ENCODE measurements around the gene EIF2S3B.
"Not testable (repeated sequence)": the region's sequence is repeated elsewhere in the genome, so short reads cannot be mapped to it uniquely, and the experiment has no call there.

Gene EIF2S3B

DNA sequence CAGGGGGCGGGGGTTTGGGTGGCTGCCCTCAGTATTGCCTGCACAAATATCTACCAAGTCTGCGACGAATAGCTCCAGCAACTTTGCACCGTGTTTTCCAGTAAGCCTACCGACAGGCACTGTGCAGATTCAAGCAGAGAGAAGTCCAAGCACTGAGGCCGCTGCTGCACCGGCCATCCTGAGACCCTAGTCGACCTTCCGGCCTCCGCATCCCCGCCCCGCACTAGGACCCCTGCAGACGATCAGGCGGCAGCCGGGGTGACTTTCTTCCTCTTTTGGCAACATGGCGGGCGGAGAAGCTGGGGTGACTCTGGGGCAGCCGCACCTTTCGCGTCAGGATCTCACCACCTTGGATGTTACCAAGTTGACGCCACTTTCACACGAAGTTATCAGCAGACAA lies at the start of gene EIF2S3B:
Gene EIF2S3B, plus strand, starts transcription at position 271 of the 400 bp plus-strand sequence. Its CDS starts 13 bp downstream, at position 284.
- no peak for DNase-seq

DNA sequence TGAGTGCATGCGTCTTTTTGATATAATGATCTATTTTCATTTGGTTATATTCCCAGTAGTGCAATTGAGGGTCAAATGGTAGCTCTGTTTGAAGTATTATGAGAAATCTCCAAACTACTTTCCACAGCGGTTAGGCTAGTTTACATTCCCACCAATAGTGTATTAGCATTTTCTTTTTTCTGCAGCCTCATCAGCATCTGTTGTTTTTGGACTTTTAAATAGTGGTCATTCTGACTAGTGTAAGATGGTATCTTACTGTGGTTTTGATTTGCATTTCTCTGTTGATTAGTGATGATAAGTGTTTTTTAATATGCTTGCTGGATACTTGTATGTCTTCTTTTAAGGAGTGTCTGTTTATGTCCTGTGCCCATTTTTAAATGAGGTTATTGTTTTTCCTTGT lies 48.8 kb upstream of the EIF2S3B start:
- no peak for DNase-seq

DNA sequence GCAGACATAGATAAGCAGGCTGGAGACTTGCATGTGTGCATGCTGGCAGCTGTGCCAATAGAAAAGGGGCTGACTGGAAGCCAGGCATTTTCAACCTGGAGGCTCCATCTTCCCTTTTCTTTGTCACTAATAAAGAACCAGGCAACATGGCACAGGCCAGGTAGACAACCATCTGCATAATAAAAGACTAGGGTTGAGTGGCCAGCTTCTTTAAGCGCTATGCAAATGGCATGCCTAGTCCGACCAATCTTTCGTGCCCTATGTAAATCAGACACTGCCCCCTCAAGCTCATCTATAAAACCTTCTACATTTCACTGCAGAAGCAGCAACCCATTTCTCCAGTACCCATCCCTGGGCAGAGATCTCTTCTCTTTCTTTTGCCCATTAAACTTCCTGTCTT lies 47.9 kb upstream of the EIF2S3B start:
- no peak for DNase-seq

DNA sequence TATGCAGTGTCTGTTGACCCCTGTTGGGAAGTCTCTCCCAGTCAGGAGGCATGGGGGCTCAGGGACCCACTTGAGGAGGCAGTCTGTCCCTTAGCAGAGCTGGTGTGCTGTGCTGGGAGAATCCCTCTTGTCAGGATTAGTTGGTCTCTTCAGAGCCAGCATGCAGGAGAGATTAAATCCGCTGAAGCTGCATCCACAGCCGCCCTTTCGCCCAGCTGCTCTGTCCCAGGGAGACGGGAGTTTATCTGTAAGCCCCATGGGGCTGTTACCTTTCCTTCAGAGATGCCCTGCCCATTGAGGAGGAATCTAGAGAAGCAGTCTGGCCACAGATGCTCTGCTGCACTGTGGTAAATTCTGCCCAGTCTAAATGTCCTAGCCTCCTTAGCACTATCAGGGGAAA lies 39.4 kb upstream of the EIF2S3B start:
- peak; percentile 43 to 88 for DNase-seq

DNA sequence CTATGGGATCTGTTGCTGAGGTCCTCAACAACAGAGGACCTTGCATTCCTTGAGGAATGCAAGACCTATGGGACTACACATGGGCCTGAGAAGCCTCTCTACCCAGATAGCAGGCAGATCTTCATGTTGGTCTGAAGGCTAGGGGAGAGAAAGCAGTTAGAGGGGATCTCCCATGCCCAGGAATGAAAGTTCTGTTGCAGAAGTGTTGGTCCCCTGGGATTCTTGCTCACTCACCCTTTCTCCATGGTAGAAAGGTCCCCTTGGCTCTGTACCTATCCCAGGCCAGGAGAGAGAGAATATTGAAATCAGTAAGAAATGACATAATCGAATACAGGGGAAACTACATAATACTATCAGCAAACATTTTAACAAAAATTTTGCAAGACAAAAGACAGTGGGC lies 36.0 kb upstream of the EIF2S3B start:
- no peak for DNase-seq

DNA sequence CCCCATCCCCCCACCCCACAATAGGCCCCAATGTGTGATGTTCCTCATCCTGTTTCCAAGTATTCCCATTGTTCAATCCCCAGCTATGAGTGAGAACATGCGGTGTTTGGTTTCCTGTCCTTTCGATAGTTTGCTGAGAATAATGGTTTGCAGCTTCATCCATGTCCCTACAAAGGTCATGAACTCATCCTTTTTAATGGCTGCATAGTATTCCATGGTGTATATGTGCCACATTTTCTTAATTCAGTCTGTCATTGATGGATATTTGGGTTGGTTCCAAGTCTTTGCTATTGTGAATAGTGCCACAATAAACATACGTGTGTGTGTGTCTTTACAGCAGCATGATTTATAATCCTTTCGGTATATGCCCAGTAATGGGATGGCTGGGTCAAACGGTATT lies 32.9 kb upstream of the EIF2S3B start:
- DNase-seq: not testable (repeated sequence)

DNA sequence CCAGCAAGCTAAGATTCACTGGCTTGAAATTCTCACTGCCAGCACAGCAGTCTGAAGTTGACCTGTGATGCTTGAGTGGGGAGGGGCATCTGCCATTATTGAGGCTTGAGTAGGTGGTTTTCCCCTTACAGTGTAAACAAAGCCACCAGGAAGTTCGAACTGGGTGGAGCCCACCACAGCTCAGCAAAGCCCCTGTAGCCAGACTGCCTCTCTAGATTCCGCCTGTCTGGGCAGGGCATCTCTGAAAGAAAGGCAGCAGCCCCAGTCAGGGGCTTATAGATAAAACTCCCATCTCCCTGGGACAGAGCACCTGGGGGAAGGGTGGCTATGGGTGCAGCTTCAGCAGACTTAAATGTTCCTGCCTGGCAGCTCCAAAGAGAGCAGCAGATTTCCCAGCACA lies 23.8 kb upstream of the EIF2S3B start:
- DNase-seq: not testable (repeated sequence)

DNA sequence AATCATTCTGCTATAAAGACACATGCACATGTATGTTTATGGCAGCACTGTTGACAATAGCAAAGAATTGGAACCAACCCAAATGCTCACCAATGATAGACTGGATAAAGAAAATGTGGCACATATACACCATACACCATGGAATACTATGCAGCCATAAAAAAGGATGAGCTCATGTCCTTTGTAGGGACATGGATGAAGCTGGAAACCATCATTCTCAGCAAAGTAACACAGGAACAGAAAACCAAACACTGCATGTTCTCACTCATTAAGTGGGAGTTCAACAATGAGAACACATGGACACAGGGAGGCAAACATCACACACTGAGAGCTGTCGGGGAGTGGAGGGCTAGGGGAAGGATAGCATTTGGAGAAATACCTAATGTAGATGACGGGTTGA lies 18.4 kb upstream of the EIF2S3B start:
- not testable (repeated sequence) for DNase-seq

DNA sequence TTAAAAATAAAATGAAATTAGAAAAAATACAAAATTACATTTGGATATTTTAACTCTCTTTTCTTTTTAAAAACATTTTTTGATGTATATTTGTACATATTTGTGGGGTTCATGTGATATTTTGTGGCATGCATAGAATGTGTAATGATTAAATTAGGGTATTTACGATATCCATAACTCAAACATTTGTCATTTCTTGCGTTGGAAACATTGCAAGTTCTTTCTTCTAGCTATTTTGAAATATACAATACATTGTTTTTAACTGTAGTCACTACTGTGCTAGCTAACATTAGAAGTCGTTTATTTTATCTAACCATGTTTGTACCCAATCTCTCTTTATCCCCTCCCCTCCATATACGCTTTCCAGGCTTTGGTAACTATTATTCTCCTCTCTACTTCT lies 13.9 kb upstream of the EIF2S3B start:
- DNase-seq: no peak

DNA sequence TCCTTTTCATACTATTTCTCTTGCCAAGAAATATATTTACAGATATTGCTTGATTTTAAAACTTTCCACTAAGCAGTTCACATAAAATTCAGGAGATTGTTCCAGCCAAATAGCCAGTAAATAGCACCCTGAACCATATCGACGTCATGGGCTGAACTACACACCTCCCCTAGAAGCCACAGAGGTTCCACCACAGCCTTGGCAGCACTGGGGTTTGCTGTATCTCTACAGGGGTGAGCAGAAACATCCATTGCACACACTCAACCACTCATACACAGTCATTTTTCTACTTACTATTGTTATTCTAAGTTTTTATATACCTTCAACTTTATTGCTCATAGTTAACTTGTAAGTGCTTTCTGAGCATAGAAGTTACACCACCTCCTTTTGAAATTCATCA lies 8.1 kb upstream of the EIF2S3B start:
- no peak for DNase-seq

DNA sequence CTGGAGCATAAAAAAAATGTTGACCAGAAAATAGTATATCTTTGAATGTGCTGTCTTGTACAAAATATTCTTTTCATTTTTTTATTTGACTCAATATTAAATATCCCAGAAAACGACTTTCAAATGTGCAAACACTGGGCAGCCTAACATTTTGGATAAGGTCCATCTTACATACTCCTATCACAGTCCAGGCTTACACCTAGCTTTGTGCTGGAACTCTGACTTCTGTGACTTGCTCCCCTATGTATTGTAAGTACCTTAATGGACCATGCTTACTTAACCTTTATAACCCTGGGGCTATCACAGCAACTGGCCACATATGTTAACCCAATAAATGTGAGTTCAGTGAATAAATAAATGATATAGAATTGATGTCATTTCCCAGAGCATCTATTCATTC lies 7.6 kb upstream of the EIF2S3B start:
- DNase-seq: no peak

DNA sequence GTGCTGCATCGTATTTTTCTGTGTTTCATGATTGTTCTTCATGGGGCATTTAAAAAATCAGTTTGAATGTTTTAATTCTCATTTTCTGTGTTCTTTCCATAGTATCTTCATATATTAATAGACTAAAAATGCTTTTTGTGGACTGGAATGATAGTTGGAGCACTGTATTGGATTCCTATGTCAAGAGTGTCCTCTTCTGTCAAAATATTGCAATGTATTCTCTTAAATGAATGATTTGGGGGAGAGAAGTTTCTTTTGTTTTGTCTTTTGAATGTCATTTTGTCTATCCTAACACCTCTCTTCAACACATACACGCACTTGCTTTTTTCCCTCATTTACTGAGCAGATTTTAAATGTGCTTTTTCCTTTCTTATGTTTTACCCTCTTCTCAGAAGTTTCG lies 4.7 kb upstream of the EIF2S3B start:
- no peak for DNase-seq

DNA sequence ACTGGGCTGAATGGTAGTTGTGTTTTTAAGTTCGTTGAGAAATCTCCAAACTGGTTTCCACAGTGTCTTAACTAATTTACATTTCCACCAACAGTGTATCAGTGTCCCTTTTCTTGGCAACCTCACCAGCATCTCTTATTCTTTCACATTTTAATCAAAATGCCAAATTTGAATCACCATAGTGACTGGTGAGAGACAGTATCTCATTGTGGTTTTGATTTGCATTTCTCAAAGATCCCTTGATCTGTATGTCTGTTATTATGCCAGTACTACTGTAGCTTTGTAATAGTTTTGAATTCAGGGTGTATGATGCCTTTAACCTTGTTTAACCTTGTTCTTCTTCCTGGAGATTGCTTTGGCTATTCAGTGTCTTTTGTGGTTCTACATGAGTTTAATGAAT lies 2.2 kb upstream of the EIF2S3B start:
- DNase-seq: no peak

DNA sequence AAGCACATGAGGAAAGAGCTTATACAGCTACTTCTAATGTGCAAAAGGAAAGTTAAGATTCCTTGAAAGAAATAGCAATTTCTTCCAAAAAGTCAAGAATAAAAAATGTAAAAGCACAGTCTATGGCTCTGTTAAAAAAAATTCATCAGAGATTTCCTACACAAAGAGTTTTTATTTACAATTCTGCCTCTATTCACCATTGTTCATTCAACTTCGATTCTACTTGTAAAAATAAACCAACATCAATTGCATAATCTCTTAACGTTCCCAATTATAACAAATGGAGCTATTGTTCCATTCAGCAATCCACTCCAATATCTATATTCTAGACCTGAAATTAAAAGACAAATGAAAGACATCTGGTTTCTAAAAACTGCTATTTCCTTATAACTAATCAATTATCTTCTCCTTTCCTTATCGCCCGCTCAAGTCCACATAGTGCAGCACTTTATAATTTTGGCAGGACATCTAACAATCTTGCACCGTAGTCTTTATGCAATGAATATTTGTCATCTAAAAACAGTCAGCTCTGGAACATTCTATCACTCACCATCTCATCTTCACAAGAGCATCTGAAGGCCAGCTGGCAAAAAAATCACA lies 6.2 kb downstream of the EIF2S3B start:
- no peak for DNase-seq

DNA sequence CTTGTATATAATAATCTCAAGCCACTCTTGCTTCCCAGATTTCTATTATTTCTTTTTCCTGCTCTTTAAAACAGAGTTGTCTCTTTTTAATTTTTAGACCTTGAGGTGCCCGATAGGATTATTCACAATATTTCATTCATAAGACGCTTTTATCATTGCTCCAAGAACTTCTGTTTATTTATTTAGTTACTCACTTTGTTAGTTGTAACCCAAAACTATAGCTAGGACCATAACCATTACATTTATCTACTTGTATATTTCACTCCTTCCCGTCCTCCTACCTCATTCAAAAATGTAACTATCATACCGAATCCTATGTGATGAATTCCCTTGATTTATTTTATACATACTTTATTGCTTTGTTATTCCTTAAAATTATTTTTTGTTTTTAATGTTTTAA lies 7.1 kb downstream of the EIF2S3B start:
- no peak for DNase-seq

DNA sequence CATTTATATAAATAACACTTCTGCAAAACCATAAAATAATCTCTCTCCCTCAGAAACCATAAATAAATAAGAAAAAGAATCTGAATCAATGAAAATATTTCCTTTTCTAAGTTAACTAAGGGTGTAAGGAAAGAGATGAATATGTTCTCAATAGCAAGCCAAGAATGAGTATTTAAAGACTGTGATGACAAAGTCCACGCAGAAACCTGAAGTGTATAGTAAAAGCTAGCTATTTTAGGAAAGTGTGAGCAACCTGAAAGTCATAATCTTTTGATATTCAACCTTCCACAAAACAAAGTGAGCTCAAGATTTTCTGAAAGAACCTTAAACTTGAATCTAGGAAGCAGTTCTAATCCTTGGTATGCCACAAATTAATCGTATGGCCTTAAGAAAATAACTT lies 15.9 kb downstream of the EIF2S3B start:
- no peak for DNase-seq

DNA sequence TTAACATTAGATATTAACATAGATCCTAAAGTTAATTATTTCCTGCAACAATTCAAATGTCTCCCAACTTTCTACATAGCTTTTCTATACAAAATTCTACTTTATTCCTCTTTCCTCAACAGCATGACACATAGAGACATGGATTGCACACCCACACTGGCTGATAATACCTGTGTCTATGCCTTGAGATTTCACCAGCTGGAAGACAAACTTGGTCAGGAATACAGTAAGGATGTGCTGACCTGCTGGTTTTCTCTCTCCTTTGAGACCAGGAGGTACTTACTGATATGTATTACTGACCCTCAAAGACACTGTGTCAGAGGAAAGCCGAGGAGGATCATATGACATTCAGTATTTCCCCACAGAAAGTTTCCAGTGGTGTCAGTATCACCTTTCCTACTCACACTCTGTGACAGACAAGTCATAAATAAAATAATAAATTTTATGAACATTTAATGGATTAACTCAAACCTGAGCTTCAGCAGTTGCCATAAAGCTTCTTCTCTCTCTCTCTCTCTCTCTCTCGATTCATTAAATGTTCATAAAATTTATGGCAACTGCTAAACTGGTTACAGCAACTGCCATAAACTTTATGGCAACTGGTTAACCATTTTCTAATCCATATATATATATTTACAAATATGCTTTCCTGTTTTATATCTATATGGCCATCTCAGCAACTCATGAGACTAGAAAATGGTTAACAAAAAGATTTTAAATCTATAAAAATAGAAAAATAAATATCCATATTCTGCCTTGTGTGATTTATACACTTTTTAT lies 22.7 kb downstream of the EIF2S3B start:
- DNase-seq: peak in 1 of 2 experiments; percentile 2

DNA sequence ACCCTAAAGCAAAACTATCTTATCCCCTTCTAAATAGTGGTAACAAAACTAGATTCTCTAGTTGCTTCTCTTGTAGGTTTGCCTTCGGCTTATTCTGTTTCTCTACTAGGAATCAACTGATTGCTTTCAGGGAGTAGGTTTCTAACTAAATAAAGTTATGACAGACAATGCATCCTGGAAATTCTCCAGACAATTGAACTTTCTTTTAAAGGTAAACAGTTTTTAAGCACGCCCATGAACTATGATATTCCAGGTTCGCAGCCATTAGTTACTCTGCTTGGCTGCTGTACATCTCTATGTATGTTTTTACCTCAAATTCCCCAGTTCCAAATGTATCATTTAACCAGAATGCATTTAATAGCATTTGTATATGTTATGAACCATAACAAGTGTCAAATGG lies 23.9 kb downstream of the EIF2S3B start:
- DNase-seq: no peak

DNA sequence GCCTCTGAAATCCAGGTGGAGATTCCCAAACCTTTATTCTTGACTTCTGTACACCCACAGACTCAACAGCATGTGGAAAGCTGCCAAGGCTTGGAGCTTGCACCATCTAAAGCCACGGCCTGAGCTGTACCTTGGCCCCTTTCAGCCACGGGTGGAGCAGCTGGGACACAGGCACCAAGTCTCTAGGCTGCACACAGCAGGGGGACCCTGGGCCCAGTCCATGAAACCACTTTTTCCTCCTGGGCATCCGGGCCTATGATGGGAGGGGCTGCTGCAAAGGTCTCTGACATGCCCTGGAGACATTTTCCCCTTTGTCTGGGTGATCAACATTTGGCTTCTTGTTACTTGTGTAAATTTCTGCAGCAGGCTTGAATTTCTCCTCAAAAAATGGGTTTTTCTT lies 32.0 kb downstream of the EIF2S3B start:
- DNase-seq: no peak

DNA sequence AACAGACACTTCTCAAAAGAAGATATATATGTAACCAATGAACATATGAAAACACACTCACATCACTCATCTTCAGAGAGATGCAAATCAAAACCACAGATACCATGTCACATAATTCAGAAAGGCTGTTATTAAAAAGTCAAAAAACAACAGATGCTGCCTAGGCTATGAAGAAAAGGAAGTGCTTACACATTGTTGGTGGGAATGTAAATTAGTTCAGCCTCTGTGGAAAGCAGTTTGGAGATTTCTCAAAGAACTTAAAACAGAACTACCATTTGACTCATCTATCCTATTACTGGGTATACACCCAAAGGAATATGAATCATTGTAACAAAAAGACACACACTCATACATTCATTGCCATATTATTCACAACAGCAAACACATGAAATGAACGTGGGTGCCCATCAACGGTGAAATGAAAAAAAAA lies 35.1 kb downstream of the EIF2S3B start:
- DNase-seq: no peak

DNA sequence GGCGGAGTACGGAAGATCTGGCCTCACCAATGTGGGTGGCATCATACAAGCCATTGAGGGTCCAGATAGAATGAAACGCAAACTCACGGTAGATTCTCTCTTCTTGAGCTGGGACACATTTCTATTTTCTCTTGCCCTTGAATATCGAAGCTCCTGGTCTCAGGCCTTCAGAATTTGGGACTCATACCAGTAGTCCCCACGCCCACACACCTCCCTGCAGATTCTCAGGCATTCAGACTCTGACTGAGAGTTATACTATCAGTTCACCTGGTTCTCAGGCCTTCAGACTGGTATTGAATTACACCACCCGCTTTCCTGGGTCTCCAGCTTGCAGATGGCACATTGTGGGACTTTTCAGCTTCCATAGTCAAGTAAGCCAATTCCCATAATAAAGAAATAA lies 37.8 kb downstream of the EIF2S3B start:
- peak in 1 of 2 experiments; percentile 4 for DNase-seq

DNA sequence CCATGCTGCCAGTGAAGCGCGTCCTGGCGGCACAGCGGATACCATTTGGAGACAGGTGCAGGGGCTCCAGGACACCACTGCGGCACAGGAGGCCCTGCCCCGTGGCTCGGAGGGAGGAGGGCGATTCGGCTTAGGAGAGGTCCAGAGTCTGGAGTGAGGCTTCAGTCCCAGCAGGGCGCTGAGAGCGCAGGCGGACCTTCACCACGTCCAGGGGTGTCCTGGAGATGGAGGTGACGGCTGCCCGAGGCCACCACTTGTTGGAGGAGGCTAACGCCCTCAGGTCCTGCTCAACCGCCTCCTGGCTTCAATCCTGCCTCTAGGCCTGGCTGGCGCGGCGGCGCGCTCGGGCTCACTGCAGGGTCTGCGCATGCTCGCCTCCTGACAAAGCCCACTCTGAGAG lies 45.7 kb downstream of the EIF2S3B start:
- no peak for DNase-seq

DNA sequence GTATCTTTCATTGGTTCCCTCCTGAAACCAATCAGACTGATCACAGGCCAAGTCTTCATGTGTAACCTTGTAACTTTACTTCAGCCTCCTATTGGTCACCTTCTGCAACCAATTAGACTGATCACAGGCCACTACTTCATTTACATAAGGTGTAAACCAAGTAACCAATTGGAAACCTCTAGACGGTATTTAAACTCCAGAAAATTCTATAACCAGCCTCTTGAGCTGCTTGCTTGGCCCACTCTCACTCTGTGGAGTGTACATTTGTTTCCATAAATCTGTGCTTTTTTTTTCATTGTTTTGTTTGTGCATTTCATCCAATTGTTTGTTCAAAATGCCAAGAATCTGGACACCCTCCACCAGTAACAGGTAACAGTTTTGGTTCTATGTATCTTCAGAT lies 47.5 kb downstream of the EIF2S3B start:
- DNase-seq: no peak

DNA sequence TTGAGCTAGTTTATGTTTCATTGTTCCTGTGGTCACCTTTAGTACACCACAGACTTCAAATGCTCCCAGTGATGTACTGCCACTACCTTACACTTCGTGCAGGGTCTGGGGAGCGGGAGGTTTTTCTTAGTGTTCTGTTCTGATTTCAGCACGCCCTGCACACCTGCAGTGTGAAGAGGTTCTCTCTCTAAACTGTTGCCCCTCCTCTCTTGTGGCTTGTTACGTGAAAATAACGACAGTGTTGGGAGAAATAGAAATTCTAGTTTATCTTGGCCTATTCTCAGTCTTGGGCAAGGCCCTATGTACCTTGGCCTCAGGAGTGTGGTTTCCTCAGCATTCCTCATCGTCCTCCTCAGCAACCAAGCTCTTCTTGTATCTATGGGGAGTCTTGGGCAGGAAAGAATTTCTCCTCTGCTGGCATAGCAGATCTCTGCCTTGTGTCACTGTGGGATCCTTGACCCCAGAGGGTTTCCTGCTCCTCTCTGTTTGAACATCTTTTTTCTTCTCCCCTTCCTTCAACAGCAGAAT lies 48.6 kb downstream of the EIF2S3B start:
- no peak for DNase-seq

Data from NCI-H524 (cell line).